Right atrium auricular region (tissue), 2 donors: ENCODE measurements around the gene C16orf78. TPM values are rescaled to one million over a fixed set of nuclear protein-coding genes. Genes with fewer than 3 reads are reported as not detected.
A peak's percentile ranks its signal among the peaks of the same experiment; 100 is the strongest.

Experiments
- DNase-seq: peaks from one replicate; pipeline ENCODE4 v3.0.0-alpha.2; 2019; ENCODE audit warnings: low spot score
- H3K27ac ChIP-seq, 2 donors: fragments of 200-600 bp; sonication (generic); 1 replicate in 1 of 2; 2 replicates in 1 of 2; pipeline ENCODE4 v1.5.1; 2016 to 2019
- H3K27me3 ChIP-seq, 2 donors: fragments of 200-600 bp; sonication (generic); one replicate each; pipeline versions ENCODE4 v1.5.1 to v1.6.0; 2017 to 2019
- H3K36me3 ChIP-seq: fragments of 200-600 bp; sonication (generic); one replicate; pipeline ENCODE4 v1.5.1; 2016
- H3K4me1 ChIP-seq, 2 donors: fragments of 200-600 bp; sonication (generic); one replicate each; pipeline versions ENCODE4 v1.5.1 to v1.6.0; 2017 to 2019
- H3K4me3 ChIP-seq, 2 donors: fragments of 200-600 bp; sonication (generic); 1 replicate in 1 of 2; 2 replicates in 1 of 2; pipeline ENCODE4 v1.5.1; 2017 to 2019; ENCODE audit warnings: mild to moderate bottlenecking in 1 of 2, moderate library complexity in 1 of 2
- H3K9me3 ChIP-seq, 2 donors: fragments of 200-600 bp; sonication (generic); one replicate each; pipeline ENCODE4 v1.5.1; 2019
- total RNA-seq, 2 donors: library from RNA; depleted of rRNA; stranded (reverse); fragments of >200 nt; gene quantifications; one replicate each; pipeline ENCODE4 v1.1.0, GENCODE V29; 2016
- TF ChIP-seq, protein P1 (sequence below), 2 donors: fragments of 200-600 bp; sonication (generic); IDR thresholded peaks; one replicate each; pipeline ENCODE4 v1.5.1; 2019; ENCODE audit warnings: antibody characterized with exemption in 2 of 2

C16orf78 gene
- total RNA-seq, 2 donors from 2014 or later = not detected

DNA sequence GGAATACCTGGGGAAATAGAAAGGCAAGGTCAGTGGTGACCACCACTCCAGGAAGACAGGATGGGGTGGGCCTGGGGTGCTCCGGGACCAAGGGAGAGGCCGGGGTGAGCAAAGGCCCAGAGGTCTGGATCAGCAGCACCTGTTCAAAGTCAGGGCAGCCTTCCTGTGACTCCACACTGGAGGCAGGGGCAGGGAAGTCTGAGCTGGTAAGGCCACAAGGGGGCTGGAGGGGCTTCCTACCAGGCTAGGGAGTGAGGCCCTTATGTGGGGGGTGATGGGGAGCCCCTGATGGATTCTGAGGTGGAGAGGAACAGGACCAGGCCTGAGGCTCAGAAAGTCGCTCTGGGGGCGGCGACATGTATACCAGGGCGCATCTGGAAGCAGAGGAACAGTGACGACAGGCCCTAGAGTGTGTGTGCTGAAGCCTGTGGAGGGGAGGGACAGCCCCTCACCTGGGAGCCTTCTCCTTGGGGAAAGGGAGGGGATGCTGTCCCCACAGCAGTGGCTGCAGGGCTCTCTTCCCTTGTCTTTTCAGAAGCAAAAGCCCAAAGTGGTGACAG lies 3.7 kb downstream of the C16orf78 start:
- no peak overlapping the region for H3K27ac ChIP-seq
- no peak overlapping the region for H3K4me3 ChIP-seq
- H3K4me1 ChIP-seq = no peaks in the 10 kb centered on the region
- no peaks in the 10 kb centered on the region for H3K27me3 ChIP-seq
- TF ChIP-seq, protein P1, sequence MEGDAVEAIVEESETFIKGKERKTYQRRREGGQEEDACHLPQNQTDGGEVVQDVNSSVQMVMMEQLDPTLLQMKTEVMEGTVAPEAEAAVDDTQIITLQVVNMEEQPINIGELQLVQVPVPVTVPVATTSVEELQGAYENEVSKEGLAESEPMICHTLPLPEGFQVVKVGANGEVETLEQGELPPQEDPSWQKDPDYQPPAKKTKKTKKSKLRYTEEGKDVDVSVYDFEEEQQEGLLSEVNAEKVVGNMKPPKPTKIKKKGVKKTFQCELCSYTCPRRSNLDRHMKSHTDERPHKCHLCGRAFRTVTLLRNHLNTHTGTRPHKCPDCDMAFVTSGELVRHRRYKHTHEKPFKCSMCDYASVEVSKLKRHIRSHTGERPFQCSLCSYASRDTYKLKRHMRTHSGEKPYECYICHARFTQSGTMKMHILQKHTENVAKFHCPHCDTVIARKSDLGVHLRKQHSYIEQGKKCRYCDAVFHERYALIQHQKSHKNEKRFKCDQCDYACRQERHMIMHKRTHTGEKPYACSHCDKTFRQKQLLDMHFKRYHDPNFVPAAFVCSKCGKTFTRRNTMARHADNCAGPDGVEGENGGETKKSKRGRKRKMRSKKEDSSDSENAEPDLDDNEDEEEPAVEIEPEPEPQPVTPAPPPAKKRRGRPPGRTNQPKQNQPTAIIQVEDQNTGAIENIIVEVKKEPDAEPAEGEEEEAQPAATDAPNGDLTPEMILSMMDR (IDR thresholded peaks at IDR 0.05) = no peak
- no peak for DNase-seq
- H3K9me3 ChIP-seq = peaks cover 0 to 3% of the 10 kb centered on the region in 2 donors
- H3K36me3 ChIP-seq = no peaks in the 10 kb centered on the region

DNA sequence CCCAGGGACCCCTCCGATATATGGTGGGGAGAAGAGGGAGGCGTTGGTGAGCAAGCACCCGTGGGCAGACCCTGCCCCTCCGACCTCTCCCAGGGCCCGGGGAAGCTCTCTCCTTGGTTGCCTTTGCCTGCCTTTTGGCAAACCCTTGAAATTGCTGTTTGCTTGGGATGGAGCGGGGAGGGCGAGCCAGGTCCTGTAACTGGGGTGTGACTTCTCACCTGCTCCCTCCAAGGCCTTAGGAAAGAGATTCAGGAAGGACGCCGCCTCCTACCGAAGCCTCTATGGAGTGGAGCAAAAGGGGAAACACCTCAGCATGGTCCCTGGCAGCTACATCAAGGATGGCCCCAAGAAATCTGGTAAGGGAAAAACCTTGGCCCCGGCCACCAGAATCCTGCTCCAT lies 4.6 kb downstream of the C16orf78 start:
- DNase-seq = no peak
- Histone ChIP-seq H3K27ac (no peak overlapping the region), H3K4me1 (no peaks in the 10 kb centered on the region), H3K27me3 (no peaks in the 10 kb centered on the region), H3K9me3 (peaks cover 0 to 6% of the 10 kb centered on the region in 2 donors), H3K4me3 (no peak overlapping the region), H3K36me3 (no peaks in the 10 kb centered on the region)
- TF ChIP-seq, protein P1 (IDR thresholded peaks at IDR 0.05) = no peak

DNA sequence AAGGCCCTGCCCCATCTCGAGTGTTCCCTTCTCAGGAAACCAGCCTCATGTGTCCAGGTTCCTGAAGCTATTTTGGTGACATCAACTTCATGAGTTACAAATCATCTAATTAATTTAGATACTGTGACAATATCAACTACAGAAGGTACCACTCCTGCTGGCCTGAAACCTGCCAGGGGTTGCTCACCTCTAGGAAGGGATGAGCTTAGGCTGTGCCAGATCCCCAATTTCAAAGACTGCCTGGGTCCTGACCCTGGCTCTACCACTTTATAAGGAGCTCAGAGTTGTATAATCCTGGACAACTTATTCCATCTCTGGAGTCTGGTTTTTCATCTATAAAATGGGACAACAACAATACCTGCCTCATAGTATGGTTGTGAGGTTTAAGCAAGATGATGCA lies 5.2 kb downstream of the C16orf78 start:
- no peaks in the 10 kb centered on the region for H3K27me3 ChIP-seq
- H3K27ac ChIP-seq = no peak overlapping the region
- H3K4me1 ChIP-seq = no peaks in the 10 kb centered on the region
- H3K9me3 ChIP-seq = peaks cover 0 to 6% of the 10 kb centered on the region in 2 donors
- H3K4me3 ChIP-seq = no peak overlapping the region
- TF ChIP-seq, protein P1 (IDR thresholded peaks at IDR 0.05) = no peak
- no peak for DNase-seq
- no peaks in the 10 kb centered on the region for H3K36me3 ChIP-seq

DNA sequence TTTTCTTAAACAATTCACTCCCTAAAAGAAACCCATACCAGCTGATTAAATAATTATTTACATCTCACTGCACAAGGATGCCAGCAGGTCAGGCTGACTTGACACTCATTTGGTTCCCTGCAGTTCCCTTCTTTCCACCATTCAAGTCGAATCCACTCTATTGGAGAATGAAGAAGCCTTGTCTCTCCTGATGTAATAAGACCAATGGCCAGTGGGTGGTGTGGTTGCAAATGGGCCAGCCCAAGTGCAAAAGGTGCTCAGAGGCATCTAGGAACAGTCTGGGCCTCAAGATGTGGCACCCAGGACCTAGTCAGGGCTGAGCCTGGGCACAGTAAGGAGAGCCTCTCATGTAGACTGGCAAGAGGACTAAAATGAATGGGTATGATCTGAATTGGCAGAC lies 9.3 kb downstream of the C16orf78 start:
- Histone ChIP-seq H3K36me3 (no peaks in the 10 kb centered on the region), H3K27ac (no peak overlapping the region), H3K27me3 (no peaks in the 10 kb centered on the region), H3K9me3 (peaks cover 0 to 12% of the 10 kb centered on the region in 2 donors), H3K4me3 (no peak overlapping the region), H3K4me1 (no peaks in the 10 kb centered on the region)
- no peak for DNase-seq
- TF ChIP-seq, protein P1 (IDR thresholded peaks at IDR 0.05) = no peak

DNA sequence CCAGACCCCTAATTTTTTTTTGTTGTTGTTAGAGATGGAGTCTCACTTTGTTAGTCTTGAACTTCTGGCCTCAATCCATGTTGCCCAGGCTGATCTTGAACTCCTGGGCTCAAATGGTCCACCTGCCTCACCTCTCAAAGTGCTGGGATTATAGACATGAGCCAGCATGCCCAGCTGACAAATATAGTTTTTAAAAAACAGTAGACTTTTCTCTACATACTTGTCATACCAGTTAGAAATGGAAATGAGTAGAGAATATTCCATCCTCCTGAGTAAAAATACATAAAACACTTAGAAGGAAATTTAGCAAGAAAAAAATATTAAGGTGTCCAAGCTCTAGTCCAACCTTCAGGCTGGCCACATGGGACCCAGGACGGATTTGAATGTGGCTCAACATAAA lies 21.4 kb downstream of the C16orf78 start:
- Histone ChIP-seq H3K27ac (no peak overlapping the region), H3K4me1 (no peaks in the 10 kb centered on the region), H3K27me3 (no peaks in the 10 kb centered on the region), H3K9me3 (no peaks in the 10 kb centered on the region), H3K36me3 (no peaks in the 10 kb centered on the region), H3K4me3 (no peak overlapping the region)
- TF ChIP-seq, protein P1 (IDR thresholded peaks at IDR 0.05) = no peak
- peak; percentile 42 for DNase-seq

DNA sequence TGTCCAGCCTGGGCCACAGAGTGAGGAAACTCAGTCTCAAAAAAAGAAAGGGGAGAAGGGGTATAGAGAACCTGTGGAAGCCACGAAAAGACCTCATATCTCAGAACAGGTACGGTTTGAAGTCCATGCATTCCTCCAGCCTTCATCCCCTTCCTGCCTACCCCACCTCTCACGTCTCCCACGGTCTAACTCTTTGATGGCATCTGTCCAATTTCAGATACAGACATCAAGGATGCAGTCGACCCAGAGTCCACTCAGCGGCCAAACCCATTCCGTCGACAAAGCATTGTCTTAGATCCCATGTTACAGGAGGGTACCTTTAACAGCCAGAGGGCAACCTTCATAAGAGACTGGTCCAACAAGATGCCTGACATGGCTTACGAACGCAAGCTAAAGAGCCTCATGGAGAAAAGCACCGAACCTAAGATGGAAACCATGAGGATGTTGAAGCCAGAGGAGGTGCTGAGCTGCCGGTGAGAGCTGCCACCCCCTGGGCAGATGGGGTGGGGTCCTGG lies 22.7 kb downstream of the C16orf78 start:
- no peaks in the 10 kb centered on the region for H3K36me3 ChIP-seq
- H3K27ac ChIP-seq = no peak overlapping the region
- H3K9me3 ChIP-seq = no peaks in the 10 kb centered on the region
- DNase-seq = peak; percentile 5
- no peaks in the 10 kb centered on the region for H3K4me1 ChIP-seq
- no peak overlapping the region for H3K4me3 ChIP-seq
- TF ChIP-seq, protein P1 (IDR thresholded peaks at IDR 0.05) = no peak
- H3K27me3 ChIP-seq = no peaks in the 10 kb centered on the region
